ENCODE data around the gene SDHAF1. TPM values are rescaled to one million over a fixed set of nuclear protein-coding genes. Genes with fewer than 3 reads are reported as not detected.
A peak's percentile ranks its signal among the peaks of the same experiment; 100 is the strongest.
"Not testable (repeated sequence)": the region's sequence is repeated elsewhere in the genome, so short reads cannot be mapped to it uniquely, and the experiment has no call there.

SDHAF1 gene
- total RNA-seq, 2 experiments from 2014 or later: 26.1 to 52.6 TPM

DNA sequence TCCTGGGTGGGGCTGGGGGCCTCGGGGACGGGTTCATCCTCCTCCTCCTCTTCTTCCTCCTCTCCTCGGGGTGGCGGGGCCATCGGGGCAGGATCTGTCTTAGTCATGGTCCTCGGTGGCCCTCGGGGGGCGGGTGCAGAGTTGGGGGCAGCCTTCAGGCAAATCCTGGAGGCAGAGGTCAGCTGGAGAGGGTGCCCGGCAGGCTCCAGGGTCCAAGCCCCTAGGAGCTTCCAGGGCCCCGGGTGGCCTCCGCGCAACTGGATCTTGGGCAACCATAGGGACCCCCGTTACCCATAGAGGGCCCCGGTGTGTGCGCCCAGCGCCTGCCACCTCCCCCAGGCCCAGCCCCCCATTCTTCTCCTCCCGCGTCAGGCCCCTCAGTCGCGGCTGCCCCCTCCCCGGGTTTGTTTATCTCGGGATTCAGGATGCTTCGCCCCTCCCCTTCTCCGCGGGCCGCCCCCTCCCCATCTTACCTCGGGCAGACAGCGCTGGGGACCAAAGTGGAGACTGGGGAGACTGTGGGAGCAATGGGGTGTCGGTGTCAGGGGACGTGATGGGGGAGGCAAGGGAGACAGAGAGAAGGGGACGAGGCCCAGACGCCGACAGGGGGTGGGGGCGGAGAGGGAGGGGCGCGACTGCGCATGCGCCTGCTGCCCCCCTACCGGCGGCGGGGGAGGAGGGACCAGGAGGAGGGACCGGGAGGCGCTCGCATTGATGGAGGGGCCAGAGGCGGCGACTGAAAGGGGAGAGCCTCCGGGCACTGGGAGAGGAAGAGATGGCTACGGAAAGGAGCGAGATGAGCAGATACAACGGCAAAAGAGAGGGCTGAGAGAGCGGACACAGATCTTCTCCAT is 37.5 kb downstream of the SDHAF1 start, which contains the start of gene CLIP3:
TSS of gene CLIP3 (minus strand) at position 623 of the 854 bp plus-strand sequence. CDS start at position 107, 516 bp downstream.
- BruUV-seq (replicated peaks): no TSS peak
- intact Hi-C loops (cut with micrococcal nuclease; ENCODE audit: unreplicated experiment): no loop called here
- no peak within 1 kb of the TSS for H3K4me3 ChIP-seq (ENCODE audit: low read depth, low read length, poor library complexity, severe bottlenecking)
- no peaks in the 10 kb centered on the region for H3K4me1 ChIP-seq (ENCODE audit: insufficient read depth, low read length, poor library complexity, severe bottlenecking)
- H3K27ac ChIP-seq (ENCODE audit: low read depth, low read length, poor library complexity, severe bottlenecking): no peak within 1 kb of the TSS
- no peaks in the 10 kb centered on the region for H3K9me2 ChIP-seq (ENCODE audit: insufficient read depth, low read length)
- no peak for TF ChIP-seq EZH2phosphoT487 (IDR thresholded peaks at IDR 0.05; ENCODE audit: borderline replicate concordance, low read depth, low read length)
- TF ChIP-seq, protein P1, sequence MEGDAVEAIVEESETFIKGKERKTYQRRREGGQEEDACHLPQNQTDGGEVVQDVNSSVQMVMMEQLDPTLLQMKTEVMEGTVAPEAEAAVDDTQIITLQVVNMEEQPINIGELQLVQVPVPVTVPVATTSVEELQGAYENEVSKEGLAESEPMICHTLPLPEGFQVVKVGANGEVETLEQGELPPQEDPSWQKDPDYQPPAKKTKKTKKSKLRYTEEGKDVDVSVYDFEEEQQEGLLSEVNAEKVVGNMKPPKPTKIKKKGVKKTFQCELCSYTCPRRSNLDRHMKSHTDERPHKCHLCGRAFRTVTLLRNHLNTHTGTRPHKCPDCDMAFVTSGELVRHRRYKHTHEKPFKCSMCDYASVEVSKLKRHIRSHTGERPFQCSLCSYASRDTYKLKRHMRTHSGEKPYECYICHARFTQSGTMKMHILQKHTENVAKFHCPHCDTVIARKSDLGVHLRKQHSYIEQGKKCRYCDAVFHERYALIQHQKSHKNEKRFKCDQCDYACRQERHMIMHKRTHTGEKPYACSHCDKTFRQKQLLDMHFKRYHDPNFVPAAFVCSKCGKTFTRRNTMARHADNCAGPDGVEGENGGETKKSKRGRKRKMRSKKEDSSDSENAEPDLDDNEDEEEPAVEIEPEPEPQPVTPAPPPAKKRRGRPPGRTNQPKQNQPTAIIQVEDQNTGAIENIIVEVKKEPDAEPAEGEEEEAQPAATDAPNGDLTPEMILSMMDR (conservative IDR thresholded peaks at IDR 0.05; ENCODE audit: low read length): no peak
- H3K4me2 ChIP-seq (ENCODE audit: low read length): peak within 1 kb of the TSS; percentile 34; the same call in 1 of the 2 replicates
- H3K9me3 ChIP-seq (ENCODE audit: low read length): no peaks in the 10 kb centered on the region
- no peak within 1 kb of the TSS for H2AFZ ChIP-seq (ENCODE audit: low read length)
- DNase-seq (ENCODE audit: low spot score): no peak
- no peaks in the 10 kb centered on the region for H4K20me1 ChIP-seq (ENCODE audit: insufficient read depth, low read length)
- H3K36me3 ChIP-seq (ENCODE audit: insufficient read depth, low read length): 0 out of 2 replicates have a peak, but pooled peaks cover 5% of the 10 kb centered on the region
- no peaks in the 10 kb centered on the region for H3K79me2 ChIP-seq (ENCODE audit: insufficient read depth, low read depth, low read length)
- CTCF ChIA-PET (ENCODE audit: unreplicated experiment): no interaction called here
- POLR2A ChIA-PET: no interaction called here

DNA sequence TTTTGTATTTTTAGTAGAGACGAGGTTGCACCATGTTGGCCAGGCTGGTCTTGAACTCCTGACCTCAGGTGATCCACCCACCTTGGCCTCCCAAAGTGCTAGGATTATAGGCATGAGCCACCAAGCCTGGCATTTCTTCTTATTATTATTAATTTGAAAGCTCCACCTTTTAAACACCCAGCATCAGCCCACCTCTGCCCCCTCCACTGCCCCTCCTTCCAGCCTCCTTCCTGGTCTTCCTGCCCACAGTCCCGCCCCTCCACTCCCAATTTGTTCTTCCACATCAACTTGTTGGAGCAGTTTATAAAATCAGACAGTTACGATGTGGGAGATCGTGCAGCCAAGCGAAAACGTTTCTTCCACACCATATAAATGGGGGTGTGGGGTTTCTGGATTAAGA is 45.5 kb downstream of the SDHAF1 start:
- Histone ChIP-seq H3K9me2 (ENCODE audit: insufficient read depth, low read length) (no peaks in the 10 kb centered on the region), H3K79me2 (ENCODE audit: insufficient read depth, low read depth, low read length) (no peaks in the 10 kb centered on the region), H3K27ac (ENCODE audit: low read depth, low read length, poor library complexity, severe bottlenecking) (no peak overlapping the region), H2AFZ (ENCODE audit: low read length) (no peak overlapping the region), H3K9me3 (ENCODE audit: low read length) (no peaks in the 10 kb centered on the region), H3K4me2 (ENCODE audit: low read length) (no peak overlapping the region), H3K4me1 (ENCODE audit: insufficient read depth, low read length, poor library complexity, severe bottlenecking) (no peaks in the 10 kb centered on the region), H4K20me1 (ENCODE audit: insufficient read depth, low read length) (no peaks in the 10 kb centered on the region), H3K36me3 (ENCODE audit: insufficient read depth, low read length) (no peaks in the 10 kb centered on the region), H3K4me3 (ENCODE audit: low read depth, low read length, poor library complexity, severe bottlenecking) (no peak overlapping the region)
- BruUV-seq (replicated peaks): no TSS peak
- no peak for DNase-seq (ENCODE audit: low spot score)
- CTCF ChIA-PET (ENCODE audit: unreplicated experiment): no interaction called here
- intact Hi-C loops (cut with micrococcal nuclease; ENCODE audit: unreplicated experiment): no loop called here
- no peak for TF ChIP-seq EZH2phosphoT487 (IDR thresholded peaks at IDR 0.05; ENCODE audit: borderline replicate concordance, low read depth, low read length)
- TF ChIP-seq, protein P1 (conservative IDR thresholded peaks at IDR 0.05; ENCODE audit: low read length): no peak
- POLR2A ChIA-PET: no interaction called here

DNA sequence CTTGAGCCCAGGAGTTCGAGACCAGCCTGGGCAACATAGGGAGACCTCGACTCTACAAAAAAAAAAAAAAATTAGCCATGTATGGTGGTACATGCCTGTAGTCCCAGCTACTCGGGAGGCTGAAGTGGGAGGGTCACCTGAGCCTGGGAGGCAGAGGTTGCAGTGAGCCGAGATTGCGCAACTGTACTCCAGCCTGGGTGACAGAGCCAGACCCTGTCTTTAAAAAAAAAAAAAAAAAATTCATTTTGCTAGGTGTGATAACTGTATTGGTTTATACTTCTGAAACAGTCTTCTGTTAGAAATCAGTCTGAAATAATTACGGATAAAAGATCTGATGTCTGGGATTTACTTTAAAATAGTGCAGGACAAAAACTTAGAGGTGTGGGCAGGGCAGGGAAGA is 46.1 kb downstream of the SDHAF1 start:
- H3K79me2 ChIP-seq (ENCODE audit: insufficient read depth, low read depth, low read length); H3K9me3 ChIP-seq (ENCODE audit: low read length); BruUV-seq (replicated peaks); intact Hi-C loops (cut with micrococcal nuclease; ENCODE audit: unreplicated experiment); H3K9me2 ChIP-seq (ENCODE audit: insufficient read depth, low read length); H3K4me1 ChIP-seq (ENCODE audit: insufficient read depth, low read length, poor library complexity, severe bottlenecking); DNase-seq (ENCODE audit: low spot score); H3K4me3 ChIP-seq (ENCODE audit: low read depth, low read length, poor library complexity, severe bottlenecking); H3K27ac ChIP-seq (ENCODE audit: low read depth, low read length, poor library complexity, severe bottlenecking); CTCF ChIA-PET (ENCODE audit: unreplicated experiment); H3K36me3 ChIP-seq (ENCODE audit: insufficient read depth, low read length); H2AFZ ChIP-seq (ENCODE audit: low read length); POLR2A ChIA-PET; H4K20me1 ChIP-seq (ENCODE audit: insufficient read depth, low read length); H3K4me2 ChIP-seq (ENCODE audit: low read length): not testable (repeated sequence)
